ENCODE measurements around the gene PDCD1.
"Not testable (repeated sequence)": the region's sequence is repeated elsewhere in the genome, so short reads cannot be mapped to it uniquely, and the experiment has no call there.

The PDCD1 gene

DNA sequence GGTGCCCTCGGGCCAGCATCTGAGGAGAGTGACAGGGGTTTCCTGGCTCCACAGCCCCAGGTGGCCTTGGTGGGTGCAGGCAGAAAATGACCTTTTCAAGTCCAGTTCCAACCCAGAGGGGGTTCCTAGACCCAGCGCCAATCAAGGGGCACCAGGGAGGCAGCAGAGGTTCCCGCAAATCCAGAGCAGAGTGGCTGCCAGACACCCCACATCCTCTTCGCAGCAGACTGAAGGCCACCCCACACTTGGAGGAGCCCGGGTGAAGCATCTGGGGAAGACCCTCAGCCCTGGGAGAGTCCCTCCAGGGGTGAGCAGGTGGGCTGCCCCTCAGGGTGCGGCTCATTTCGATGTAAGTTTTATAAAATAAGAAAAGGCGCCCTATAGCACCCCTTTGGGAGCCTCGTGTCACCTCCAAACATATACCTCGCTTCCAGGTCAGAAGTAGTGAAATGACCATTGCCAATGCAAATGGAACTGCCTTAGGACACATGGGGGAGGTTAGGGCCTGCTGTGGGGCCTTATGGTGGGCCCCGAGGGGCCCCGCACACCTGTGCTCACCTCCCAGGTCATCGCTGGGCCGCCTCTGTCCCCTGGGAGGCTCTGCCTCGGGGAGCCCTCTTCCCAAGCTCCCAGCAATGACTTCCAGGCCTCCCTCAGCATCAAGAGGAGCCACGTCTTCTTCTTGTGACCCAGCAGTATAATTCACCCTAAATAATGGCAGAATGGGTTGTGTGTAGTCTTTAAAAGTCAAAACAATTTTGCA, 21.8 kb upstream of the PDCD1 start:
- TF ChIP-seq, protein P1, sequence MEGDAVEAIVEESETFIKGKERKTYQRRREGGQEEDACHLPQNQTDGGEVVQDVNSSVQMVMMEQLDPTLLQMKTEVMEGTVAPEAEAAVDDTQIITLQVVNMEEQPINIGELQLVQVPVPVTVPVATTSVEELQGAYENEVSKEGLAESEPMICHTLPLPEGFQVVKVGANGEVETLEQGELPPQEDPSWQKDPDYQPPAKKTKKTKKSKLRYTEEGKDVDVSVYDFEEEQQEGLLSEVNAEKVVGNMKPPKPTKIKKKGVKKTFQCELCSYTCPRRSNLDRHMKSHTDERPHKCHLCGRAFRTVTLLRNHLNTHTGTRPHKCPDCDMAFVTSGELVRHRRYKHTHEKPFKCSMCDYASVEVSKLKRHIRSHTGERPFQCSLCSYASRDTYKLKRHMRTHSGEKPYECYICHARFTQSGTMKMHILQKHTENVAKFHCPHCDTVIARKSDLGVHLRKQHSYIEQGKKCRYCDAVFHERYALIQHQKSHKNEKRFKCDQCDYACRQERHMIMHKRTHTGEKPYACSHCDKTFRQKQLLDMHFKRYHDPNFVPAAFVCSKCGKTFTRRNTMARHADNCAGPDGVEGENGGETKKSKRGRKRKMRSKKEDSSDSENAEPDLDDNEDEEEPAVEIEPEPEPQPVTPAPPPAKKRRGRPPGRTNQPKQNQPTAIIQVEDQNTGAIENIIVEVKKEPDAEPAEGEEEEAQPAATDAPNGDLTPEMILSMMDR (conservative IDR thresholded peaks at IDR 0.05; ENCODE audit: low read length), result no peak
- peak overlapping the region; percentile 72 for H3K4me3 ChIP-seq (ENCODE audit: low read length)
- DNase-seq (ENCODE audit: low read depth), result no peak

DNA sequence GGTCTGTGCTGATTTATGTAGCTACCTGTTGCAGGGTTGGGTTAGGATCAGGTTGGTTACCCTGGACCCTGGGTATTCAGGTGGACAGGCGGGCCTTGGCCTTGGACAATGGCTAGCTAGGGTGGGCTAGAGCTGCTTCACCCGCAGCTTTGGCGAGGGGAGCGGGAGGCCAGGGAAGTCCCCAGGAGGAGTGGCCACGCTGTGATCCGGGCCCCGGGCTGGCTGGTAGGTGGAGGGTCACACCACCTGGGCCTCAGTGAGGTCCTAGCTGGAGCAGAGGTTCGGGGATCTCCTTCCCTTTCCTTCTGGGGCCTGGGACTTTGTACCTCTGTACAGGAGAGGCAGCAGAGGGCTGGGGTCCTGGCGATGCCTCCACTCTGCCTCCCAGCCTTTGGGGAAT, 20.6 kb upstream of the PDCD1 start:
- TF ChIP-seq, protein P1 (conservative IDR thresholded peaks at IDR 0.05; ENCODE audit: low read length), result no peak
- DNase-seq (ENCODE audit: low read depth), result no peak
- H3K4me3 ChIP-seq (ENCODE audit: low read length), result no peak overlapping the region

DNA sequence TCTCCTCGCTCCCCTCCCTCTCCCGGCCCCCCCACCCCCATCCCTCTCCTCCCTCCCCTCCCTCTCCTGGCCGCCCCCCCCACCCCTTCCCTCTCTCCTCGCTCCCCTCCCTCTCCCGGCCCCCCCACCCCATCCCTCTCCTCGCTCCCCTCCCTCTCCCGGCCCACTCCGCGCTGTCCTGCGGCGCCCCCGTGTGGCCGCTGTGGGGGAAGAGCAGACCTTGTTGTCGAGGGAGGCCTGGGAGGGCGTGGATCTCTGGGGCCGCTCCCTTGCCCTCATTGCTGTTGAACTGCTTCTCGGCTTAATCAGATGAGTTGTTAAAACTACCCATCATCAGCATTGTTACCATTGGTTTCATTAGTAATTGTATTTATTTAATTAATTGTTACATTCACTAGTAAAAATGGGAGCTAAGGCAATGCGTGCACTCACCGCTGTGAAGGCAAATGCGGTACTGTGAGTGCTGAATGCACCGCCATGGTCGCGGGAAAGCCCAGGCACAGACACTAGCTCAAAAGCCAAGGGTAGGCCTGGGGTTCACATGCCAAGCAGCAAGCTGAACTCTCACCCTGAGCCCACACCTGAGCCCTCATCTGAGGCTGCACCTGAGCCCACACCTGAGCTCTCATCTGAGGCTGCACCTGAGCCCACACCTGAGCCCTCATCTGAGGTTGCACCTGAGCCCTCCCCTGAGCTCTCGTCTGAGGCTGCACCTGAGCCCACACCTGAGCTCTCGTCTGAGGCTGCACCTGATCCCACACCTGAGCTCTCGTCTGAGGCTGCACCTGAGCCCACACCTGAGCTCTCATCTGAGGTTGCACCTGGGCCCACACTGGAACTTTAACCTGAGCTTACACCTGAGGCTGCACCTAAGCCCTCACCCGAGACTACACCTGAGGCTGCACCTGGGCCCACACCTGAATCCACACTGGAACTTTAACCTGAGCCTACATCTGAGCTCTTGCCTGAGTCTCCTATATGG, 19.6 kb upstream of the PDCD1 start:
- TF ChIP-seq, protein P1 (conservative IDR thresholded peaks at IDR 0.05; ENCODE audit: low read length), result peak; percentile 58
- no peak overlapping the region for H3K4me3 ChIP-seq (ENCODE audit: low read length)
- peak; percentile 54 for DNase-seq (ENCODE audit: low read depth)

DNA sequence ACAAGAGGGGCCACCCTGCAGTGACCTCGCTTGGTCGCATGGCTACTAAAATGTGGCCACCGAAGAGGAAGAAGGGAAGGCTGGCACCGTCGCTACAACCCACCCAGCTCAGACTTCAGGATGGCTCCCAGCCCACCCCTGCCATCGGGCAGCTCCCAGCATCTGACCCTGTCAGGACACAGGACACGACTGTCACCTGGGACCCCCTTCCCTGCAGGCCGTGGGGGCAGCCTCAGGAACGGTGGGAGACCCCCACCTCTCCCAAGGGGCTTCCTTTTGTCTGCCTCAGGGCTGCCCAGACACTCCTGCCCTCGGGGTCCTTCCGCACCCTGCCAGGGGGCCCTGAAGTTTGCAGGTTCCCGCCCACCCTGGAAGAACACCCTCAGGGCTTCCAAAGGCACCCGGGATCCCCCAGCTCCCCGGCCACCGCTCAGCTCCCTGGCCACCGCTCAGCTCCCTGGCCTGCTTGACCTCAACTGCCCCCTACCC, 18.5 kb upstream of the PDCD1 start:
- TF ChIP-seq, protein P1 (conservative IDR thresholded peaks at IDR 0.05; ENCODE audit: low read length), result no peak
- DNase-seq (ENCODE audit: low read depth), result no peak
- H3K4me3 ChIP-seq (ENCODE audit: low read length), result no peak overlapping the region

DNA sequence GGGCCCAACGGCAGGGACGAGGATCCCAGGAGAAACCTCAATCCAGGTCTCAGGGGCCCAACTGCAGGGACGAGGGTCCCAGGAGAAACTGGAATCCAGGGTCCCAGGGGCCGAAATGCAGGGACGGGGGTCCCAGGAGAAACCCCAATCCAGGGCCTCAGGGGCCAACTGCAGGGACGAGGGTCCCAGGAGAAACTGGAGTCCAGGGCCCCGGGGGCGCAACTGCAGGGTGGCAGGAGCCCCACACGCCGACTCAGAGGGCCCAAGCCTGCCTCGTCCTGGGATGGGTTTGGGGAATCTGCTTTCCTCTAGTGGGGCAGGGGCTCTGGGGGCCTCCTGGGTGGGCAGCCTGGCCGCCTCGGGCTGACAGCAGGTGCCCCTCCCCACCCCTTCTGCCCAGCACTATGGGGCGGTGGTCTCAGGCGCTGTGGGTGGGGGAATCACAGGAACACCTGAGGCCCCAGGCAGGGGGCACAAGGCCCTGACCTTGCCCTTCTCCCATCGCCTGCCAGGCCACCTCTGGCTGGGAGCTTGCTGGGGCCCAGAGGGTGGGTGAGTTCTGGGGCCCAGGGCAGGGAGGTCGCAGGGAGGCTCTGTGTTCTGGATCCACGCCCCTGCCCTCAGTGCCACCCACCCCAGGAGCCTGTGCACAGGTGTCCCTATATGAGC, 18.0 kb upstream of the PDCD1 start:
- no peak overlapping the region for H3K4me3 ChIP-seq (ENCODE audit: low read length)
- no peak for DNase-seq (ENCODE audit: low read depth)
- TF ChIP-seq, protein P1 (conservative IDR thresholded peaks at IDR 0.05; ENCODE audit: low read length), result no peak

DNA sequence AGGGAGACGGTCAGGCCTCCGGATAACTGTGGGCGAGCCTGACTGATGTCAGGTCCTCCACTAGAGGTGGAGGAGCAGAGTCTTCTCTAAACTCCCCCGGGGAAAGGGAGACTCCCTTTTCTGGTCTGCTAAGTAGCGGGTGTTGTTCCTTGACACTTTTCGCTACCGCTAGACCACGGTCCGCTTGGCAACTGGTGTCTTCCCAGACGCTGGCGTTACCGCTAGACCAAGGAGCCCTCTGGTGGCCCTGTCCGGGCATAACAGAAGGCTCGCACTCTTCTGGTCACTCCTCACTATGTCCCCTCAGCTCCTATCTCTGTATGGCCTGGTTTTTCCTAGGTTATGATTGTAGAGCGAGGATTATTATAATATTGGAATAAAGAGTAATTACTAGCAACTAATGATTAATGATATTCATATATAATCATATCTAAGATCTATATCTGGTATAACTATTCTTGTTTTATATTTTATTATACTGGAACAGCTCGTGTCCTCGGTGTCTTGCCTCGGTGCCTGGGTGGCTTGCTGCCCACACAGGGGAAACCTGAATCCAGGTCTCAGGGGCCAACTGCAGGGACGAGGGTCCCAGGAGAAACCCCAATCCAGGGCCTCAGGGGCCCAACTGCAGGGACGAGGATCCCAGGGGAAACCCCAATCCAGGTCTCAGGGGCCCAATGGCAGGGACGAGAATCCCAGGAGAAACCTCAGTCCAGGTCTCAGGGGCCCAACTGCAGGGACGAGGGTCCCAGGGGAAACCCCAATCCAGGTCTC, 17.2 kb upstream of the PDCD1 start:
- H3K4me3 ChIP-seq (ENCODE audit: low read length); DNase-seq (ENCODE audit: low read depth): not testable (repeated sequence)

Data from AG10803 (cell line).